Measurements from ENCODE around the gene CCDC194. TPM values are rescaled to one million over a fixed set of nuclear protein-coding genes. Genes with fewer than 3 reads are reported as not detected.

Gene CCDC194
- total RNA-seq, 1 experiment from 2014 or later, result not detected

- no peaks in the 10 kb centered on the region for H3K36me3 Mint-ChIP-seq (ENCODE audit: insufficient read depth, unreplicated experiment)
- intact Hi-C loops (cut with micrococcal nuclease; ENCODE audit: unreplicated experiment), result loop anchor here (2.0 kb wide), 1 partner anchor 93 kb away; no protein-coding TSS in a partner anchor
- no TSS peak for BruUV-seq (replicated peaks)
These were observed 8.0 kb downstream of the CCDC194 start for GRCh38 chr19:17385878-17386611.

GRCh38 chr19:17380426-17381138, 13.4 kb downstream of the CCDC194 start:
- no peaks in the 10 kb centered on the region for H3K36me3 Mint-ChIP-seq (ENCODE audit: insufficient read depth, unreplicated experiment)
- DNase-seq, result no peak
- no peaks in the 10 kb centered on the region for H3K9me3 Mint-ChIP-seq (ENCODE audit: low read depth, unreplicated experiment)
- intact Hi-C loops (cut with micrococcal nuclease; ENCODE audit: unreplicated experiment), result no loop called here
- no peak overlapping the region for H3K4me3 Mint-ChIP-seq (ENCODE audit: low read depth, unreplicated experiment)
- H3K27me3 Mint-ChIP-seq (ENCODE audit: unreplicated experiment), result no peaks in the 10 kb centered on the region
- no peak for TF ChIP-seq CTCF (IDR thresholded peaks at IDR 0.05; ENCODE audit: unreplicated experiment)
- H3K27ac Mint-ChIP-seq (ENCODE audit: unreplicated experiment), result no peak overlapping the region
- no peaks in the 10 kb centered on the region for H3K4me1 Mint-ChIP-seq (ENCODE audit: low read depth, unreplicated experiment)
- no TSS peak for BruUV-seq (replicated peaks)
- CTCF ChIA-PET, result no interaction called here

More at GRCh38 chr19:17385878-17386611, 8.0 kb downstream of the CCDC194 start:
- no peak overlapping the region for H3K27ac Mint-ChIP-seq (ENCODE audit: unreplicated experiment)
- no peaks in the 10 kb centered on the region for H3K9me3 Mint-ChIP-seq (ENCODE audit: low read depth, unreplicated experiment)
- DNase-seq, result peak; percentile 61
- CTCF ChIA-PET, result interaction anchor here (0.8 to 1.1 kb wide), 3 partner anchors 77 to 93 kb away, joined by 3 to 18 read pairs (median 3); partner anchors contain the start of genes DDA1 and MRPL34
- peaks cover 12% of the 10 kb centered on the region for H3K27me3 Mint-ChIP-seq (ENCODE audit: unreplicated experiment)
- TF ChIP-seq CTCF (IDR thresholded peaks at IDR 0.05; ENCODE audit: unreplicated experiment), result peak; percentile 80
- no peak overlapping the region for H3K4me3 Mint-ChIP-seq (ENCODE audit: low read depth, unreplicated experiment)
- no peaks in the 10 kb centered on the region for H3K4me1 Mint-ChIP-seq (ENCODE audit: low read depth, unreplicated experiment)

GRCh38 chr19:17379221-17379631, 14.8 kb downstream of the CCDC194 start:
- no peaks in the 10 kb centered on the region for H3K9me3 Mint-ChIP-seq (ENCODE audit: low read depth, unreplicated experiment)
- H3K4me3 Mint-ChIP-seq (ENCODE audit: low read depth, unreplicated experiment), result no peak overlapping the region
- intact Hi-C loops (cut with micrococcal nuclease; ENCODE audit: unreplicated experiment), result no loop called here
- CTCF ChIA-PET, result no interaction called here
- BruUV-seq (replicated peaks), result no TSS peak
- H3K27ac Mint-ChIP-seq (ENCODE audit: unreplicated experiment), result no peak overlapping the region
- H3K27me3 Mint-ChIP-seq (ENCODE audit: unreplicated experiment), result no peaks in the 10 kb centered on the region
- TF ChIP-seq CTCF (IDR thresholded peaks at IDR 0.05; ENCODE audit: unreplicated experiment), result no peak
- H3K4me1 Mint-ChIP-seq (ENCODE audit: low read depth, unreplicated experiment), result no peaks in the 10 kb centered on the region
- no peak for DNase-seq
- H3K36me3 Mint-ChIP-seq (ENCODE audit: insufficient read depth, unreplicated experiment), result no peaks in the 10 kb centered on the region

GRCh38 chr19:17378271-17378670, 15.7 kb downstream of the CCDC194 start:
- no peaks in the 10 kb centered on the region for H3K27me3 Mint-ChIP-seq (ENCODE audit: unreplicated experiment)
- BruUV-seq (replicated peaks), result no TSS peak
- H3K27ac Mint-ChIP-seq (ENCODE audit: unreplicated experiment), result no peak overlapping the region
- no peaks in the 10 kb centered on the region for H3K4me1 Mint-ChIP-seq (ENCODE audit: low read depth, unreplicated experiment)
- no peaks in the 10 kb centered on the region for H3K36me3 Mint-ChIP-seq (ENCODE audit: insufficient read depth, unreplicated experiment)
- CTCF ChIA-PET, result no interaction called here
- intact Hi-C loops (cut with micrococcal nuclease; ENCODE audit: unreplicated experiment), result no loop called here
- no peak for TF ChIP-seq CTCF (IDR thresholded peaks at IDR 0.05; ENCODE audit: unreplicated experiment)
- no peak for DNase-seq
- no peak overlapping the region for H3K4me3 Mint-ChIP-seq (ENCODE audit: low read depth, unreplicated experiment)
- no peaks in the 10 kb centered on the region for H3K9me3 Mint-ChIP-seq (ENCODE audit: low read depth, unreplicated experiment)
